ENCODE data around the gene FGF14.

The FGF14 gene

GRCh38 chr13:102361113-102361512 lies 40.7 kb downstream of the FGF14 start:
- no peak for DNase-seq

GRCh38 chr13:102359264-102359663 lies 42.6 kb downstream of the FGF14 start:
- DNase-seq, result no peak

GRCh38 chr13:102355251-102355650 lies 46.6 kb downstream of the FGF14 start:
- DNase-seq, result no peak

GRCh38 chr13:102354011-102354410 lies 47.8 kb downstream of the FGF14 start:
- no peak for DNase-seq

GRCh38 chr13:102351521-102351920 lies 50.3 kb downstream of the FGF14 start:
- no peak for DNase-seq

- DNase-seq, result no peak
Observed at GRCh38 chr13:102347490-102347889, 54.4 kb downstream of the FGF14 start.

- DNase-seq, result no peak
Observed at GRCh38 chr13:102346769-102347168, 55.1 kb downstream of the FGF14 start.

- no peak for DNase-seq
Observed at GRCh38 chr13:102344410-102344809, 57.4 kb downstream of the FGF14 start.

- DNase-seq, result no peak
Observed at GRCh38 chr13:102333320-102334198, 68.3 kb downstream of the FGF14 start.

- no peak for DNase-seq
Observed at GRCh38 chr13:102328909-102329308, 72.9 kb downstream of the FGF14 start.

- no peak for DNase-seq
Observed at GRCh38 chr13:102327119-102327617, 74.7 kb downstream of the FGF14 start.

- no peak for DNase-seq
Observed at GRCh38 chr13:102326381-102327118, 75.3 kb downstream of the FGF14 start.

- DNase-seq, result no peak
Observed at GRCh38 chr13:102325321-102325720, 76.5 kb downstream of the FGF14 start.

GRCh38 chr13:102323505-102323904 lies 78.3 kb downstream of the FGF14 start:
- DNase-seq, result no peak

GRCh38 chr13:102323012-102323411 lies 78.8 kb downstream of the FGF14 start:
- DNase-seq, result no peak

- no peak for DNase-seq
Observed at GRCh38 chr13:102322211-102322610, 79.6 kb downstream of the FGF14 start.

- no peak for DNase-seq
Observed at GRCh38 chr13:102318233-102318632, 83.6 kb downstream of the FGF14 start.

- no peak for DNase-seq
Observed at GRCh38 chr13:102317593-102317992, 84.3 kb downstream of the FGF14 start.

- DNase-seq, result no peak
Observed at GRCh38 chr13:102316732-102317131, 85.1 kb downstream of the FGF14 start.

- DNase-seq, result no peak
Observed at GRCh38 chr13:102312841-102313240, 89.0 kb downstream of the FGF14 start.

- DNase-seq, result no peak
Observed at GRCh38 chr13:102311901-102312300, 89.9 kb downstream of the FGF14 start.

- DNase-seq, result no peak
Observed at GRCh38 chr13:102311419-102311796, 90.4 kb downstream of the FGF14 start.

GRCh38 chr13:102310691-102311418 lies 91.0 kb downstream of the FGF14 start:
- no peak for DNase-seq
